OCI-LY1 (cell line): ENCODE results near the gene FABP7.

ENCODE experiments used
- H2AFZ ChIP-seq: fragments of 200-600 bp; sonication (generic), shearing (Covaris generic); 2 replicates; pipeline ENCODE4 v1.6.0; 2014; ENCODE audit warnings: antibody characterized with exemption, mild to moderate bottlenecking, low read length
- H3F3A ChIP-seq: fragments of 200-600 bp; sonication (generic), shearing (Covaris generic); 2 replicates; pipeline ENCODE4 v1.6.0; 2014; ENCODE audit warnings: mild to moderate bottlenecking, antibody characterized with exemption, low read length, moderate library complexity; ENCODE audit not compliant: insufficient read depth
- H3K27ac ChIP-seq: fragments of 200-600 bp; sonication (generic); 2 replicates; pipeline ENCODE4 v1.5.1; 2014; ENCODE audit warnings: low read length, mixed run types, mild to moderate bottlenecking, low read depth; ENCODE audit not compliant: poor library complexity, severe bottlenecking
- H3K27me3 ChIP-seq: fragments of 200-600 bp; sonication (generic); 2 replicates; pipeline ENCODE4 v1.6.0; 2014; ENCODE audit warnings: antibody characterized with exemption, mild to moderate bottlenecking, low read length, moderate library complexity; ENCODE audit not compliant: insufficient read depth
- H3K36me3 ChIP-seq: fragments of 200-600 bp; sonication (generic); 2 replicates; pipeline ENCODE4 v1.6.1; 2014; ENCODE audit warnings: mild to moderate bottlenecking, antibody characterized with exemption, low read length, moderate library complexity, mixed read lengths; ENCODE audit not compliant: insufficient read depth
- H3K4me1 ChIP-seq: fragments of 200-600 bp; sonication (generic); 2 replicates; pipeline ENCODE4 v1.5.1; 2014; ENCODE audit warnings: mild to moderate bottlenecking, low read length, moderate library complexity; ENCODE audit not compliant: insufficient read depth, severe bottlenecking
- H3K4me2 ChIP-seq: fragments of 200-600 bp; sonication (generic), shearing (Covaris generic); 2 replicates; pipeline ENCODE4 v1.6.1; 2014; ENCODE audit warnings: low read length
- H3K4me3 ChIP-seq: fragments of 200-600 bp; sonication (generic); 2 replicates; pipeline ENCODE4 v1.5.1; 2014; ENCODE audit warnings: low read length, low read depth, mild to moderate bottlenecking, mixed read lengths; ENCODE audit not compliant: poor library complexity, severe bottlenecking
- H3K79me2 ChIP-seq: fragments of 200-600 bp; shearing (Covaris generic); 2 replicates; pipeline ENCODE4 v1.6.1; 2016; ENCODE audit warnings: mixed run types, low read length, mixed read lengths; ENCODE audit not compliant: insufficient read depth
- H3K9ac ChIP-seq: fragments of 200-600 bp; sonication (generic), shearing (Covaris generic); 2 replicates; pipeline ENCODE4 v1.6.1; 2014; ENCODE audit warnings: mild to moderate bottlenecking, low read length, mixed read lengths
- H3K9me2 ChIP-seq: fragments of 200-600 bp; sonication (generic), shearing (Covaris generic); 2 replicates; pipeline ENCODE4 v1.6.1; 2014; ENCODE audit warnings: low read depth, mild to moderate bottlenecking, low read length, mixed read lengths
- H3K9me3 ChIP-seq: fragments of 200-600 bp; shearing (Covaris generic); 2 replicates; pipeline ENCODE4 v1.6.1; 2014; ENCODE audit warnings: low read length, mixed read lengths
- H4K20me1 ChIP-seq: fragments of 200-600 bp; sonication (generic), shearing (Covaris generic); 2 replicates; pipeline ENCODE4 v1.6.0; 2016; ENCODE audit warnings: mild to moderate bottlenecking, low read length; ENCODE audit not compliant: insufficient read depth
- CTCF ChIP-seq: fragments of 200-600 bp; sonication (generic), shearing (Covaris generic); IDR thresholded peaks from 2 replicates; pipeline ENCODE4 v1.5.1; 2017; ENCODE audit warnings: mild to moderate bottlenecking, antibody characterized with exemption, low read length, moderate library complexity, mixed read lengths
- EZH2 ChIP-seq: fragments of 200-600 bp; sonication (generic), shearing (Covaris generic); IDR thresholded peaks from 2 replicates; pipeline ENCODE4 v1.8.0; 2017; ENCODE audit warnings: borderline replicate concordance, mixed run types, mild to moderate bottlenecking, antibody characterized with exemption, low read length, moderate library complexity, mixed read lengths

The FABP7 gene

GRCh38 chr6:122792766-122793165 lies 13.2 kb downstream of the FABP7 start:
- H3K4me2 ChIP-seq, result no peak overlapping the region
- TF ChIP-seq EZH2 (no peak), CTCF (no peak)
- no peaks in the 10 kb centered on the region for H3K79me2 ChIP-seq
- no peak overlapping the region for H3K9ac ChIP-seq
- H3K9me3 ChIP-seq, result no peaks in the 10 kb centered on the region
- H2AFZ ChIP-seq, result no peak overlapping the region
- H3K4me3 ChIP-seq, result no peak overlapping the region
- no peaks in the 10 kb centered on the region for H3K27me3 ChIP-seq
- no peaks in the 10 kb centered on the region for H3K4me1 ChIP-seq
- H3K9me2 ChIP-seq, result no peaks in the 10 kb centered on the region
- no peaks in the 10 kb centered on the region for H3F3A ChIP-seq
- H4K20me1 ChIP-seq, result no peaks in the 10 kb centered on the region
- no peak overlapping the region for H3K27ac ChIP-seq
- H3K36me3 ChIP-seq, result no peaks in the 10 kb centered on the region

GRCh38 chr6:122797537-122797936 lies 18.0 kb downstream of the FABP7 start:
- Histone ChIP-seq H3K9ac (no peak overlapping the region), H3K27ac (no peak overlapping the region)

GRCh38 chr6:122798099-122798641 lies 18.7 kb downstream of the FABP7 start:
- H3K36me3 ChIP-seq, result no peaks in the 10 kb centered on the region
- TF ChIP-seq EZH2, result no peak
- no peak for TF ChIP-seq CTCF
- no peak overlapping the region for H3K4me3 ChIP-seq
- H3K9ac ChIP-seq, result no peak overlapping the region
- H3K27ac ChIP-seq, result no peak overlapping the region
- H3K9me2 ChIP-seq, result no peaks in the 10 kb centered on the region
- no peak overlapping the region for H3K4me2 ChIP-seq
- H3F3A ChIP-seq, result no peaks in the 10 kb centered on the region
- no peaks in the 10 kb centered on the region for H3K27me3 ChIP-seq
- no peaks in the 10 kb centered on the region for H3K9me3 ChIP-seq
- no peaks in the 10 kb centered on the region for H3K79me2 ChIP-seq
- H4K20me1 ChIP-seq, result no peaks in the 10 kb centered on the region
- H2AFZ ChIP-seq, result no peak overlapping the region
- no peaks in the 10 kb centered on the region for H3K4me1 ChIP-seq

More at GRCh38 chr6:122797537-122797936, 18.0 kb downstream of the FABP7 start:
- H3K27me3 ChIP-seq, result no peaks in the 10 kb centered on the region
- H4K20me1 ChIP-seq, result no peaks in the 10 kb centered on the region
- H3K79me2 ChIP-seq, result no peaks in the 10 kb centered on the region
- no peak for TF ChIP-seq CTCF
- no peak for TF ChIP-seq EZH2
- no peak overlapping the region for H2AFZ ChIP-seq
- H3K9me3 ChIP-seq, result no peaks in the 10 kb centered on the region
- H3F3A ChIP-seq, result no peaks in the 10 kb centered on the region
- H3K4me2 ChIP-seq, result no peak overlapping the region
- no peaks in the 10 kb centered on the region for H3K9me2 ChIP-seq
- H3K4me1 ChIP-seq, result no peaks in the 10 kb centered on the region
- no peak overlapping the region for H3K4me3 ChIP-seq
- H3K36me3 ChIP-seq, result no peaks in the 10 kb centered on the region
